GM19455 (cell line): Measurements from ENCODE around the gene KRT34.
"Not testable (repeated sequence)": the region's sequence is repeated elsewhere in the genome, so short reads cannot be mapped to it uniquely, and the experiment has no call there.

ENCODE experiments used
- ATAC-seq: cut with Tn5 transposase; IDR thresholded peaks from one replicate; pipeline ENCODE4 v1.9.1; 2021; ENCODE audit not compliant: unreplicated experiment

Gene KRT34

DNA sequence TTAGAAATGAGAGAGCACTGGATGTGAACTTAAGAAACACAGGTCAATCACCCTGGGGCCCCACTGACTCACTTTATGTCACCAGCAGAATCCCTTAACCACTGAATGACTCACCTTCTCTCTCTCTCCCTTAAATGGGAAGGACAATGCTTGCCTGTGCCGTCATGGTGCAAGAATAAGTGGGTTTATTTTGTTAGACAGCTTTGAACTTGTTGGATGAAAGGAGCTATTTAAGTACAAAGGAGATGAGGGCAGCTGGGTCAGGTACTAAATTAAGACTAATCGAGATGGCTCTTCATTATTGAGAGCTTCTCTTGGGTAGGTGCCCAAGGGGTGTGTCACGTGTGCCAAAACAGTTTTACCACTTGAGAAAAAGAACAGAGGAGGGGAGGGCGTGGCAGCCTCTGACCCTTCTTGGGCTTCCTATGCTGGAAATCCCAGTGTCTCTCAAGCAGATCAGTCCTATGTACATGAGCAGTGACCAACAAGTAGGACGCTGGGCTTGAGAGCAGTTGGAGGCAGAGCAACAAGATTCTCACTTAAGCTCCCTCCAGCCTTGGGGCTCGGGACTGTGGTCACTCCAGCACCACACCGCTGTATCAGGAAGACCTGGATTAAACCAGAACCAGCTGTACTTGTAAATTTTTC is 22.0 kb upstream of the KRT34 start:
- no peak for ATAC-seq

DNA sequence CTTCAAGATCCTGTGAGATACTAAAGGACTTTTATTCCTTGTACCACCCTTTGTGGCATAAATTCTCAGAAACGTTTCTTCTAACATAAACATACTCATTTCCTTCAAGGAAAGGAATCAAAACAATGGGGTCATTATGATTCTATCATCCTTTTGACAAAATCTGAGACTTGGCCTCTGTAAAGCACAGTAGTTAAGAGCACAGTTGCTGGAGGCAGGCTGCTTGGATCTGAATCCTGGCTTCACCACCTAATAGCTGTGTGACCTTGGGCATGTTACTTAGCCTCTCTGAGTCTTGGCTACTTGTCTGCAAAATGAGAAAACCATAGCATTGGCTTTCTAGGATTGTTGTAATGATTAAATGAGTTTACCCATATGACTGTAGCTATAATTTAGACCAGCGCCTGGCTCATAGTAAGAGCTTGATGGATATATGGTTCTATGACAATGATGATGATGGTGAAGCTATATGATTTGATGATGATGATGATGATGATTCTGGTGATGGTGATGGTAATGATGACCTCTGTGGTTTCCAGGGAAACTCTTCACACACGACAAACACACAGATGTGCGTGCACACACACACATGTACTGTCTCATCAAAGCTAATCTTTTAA is 21.4 kb upstream of the KRT34 start:
- no peak for ATAC-seq

DNA sequence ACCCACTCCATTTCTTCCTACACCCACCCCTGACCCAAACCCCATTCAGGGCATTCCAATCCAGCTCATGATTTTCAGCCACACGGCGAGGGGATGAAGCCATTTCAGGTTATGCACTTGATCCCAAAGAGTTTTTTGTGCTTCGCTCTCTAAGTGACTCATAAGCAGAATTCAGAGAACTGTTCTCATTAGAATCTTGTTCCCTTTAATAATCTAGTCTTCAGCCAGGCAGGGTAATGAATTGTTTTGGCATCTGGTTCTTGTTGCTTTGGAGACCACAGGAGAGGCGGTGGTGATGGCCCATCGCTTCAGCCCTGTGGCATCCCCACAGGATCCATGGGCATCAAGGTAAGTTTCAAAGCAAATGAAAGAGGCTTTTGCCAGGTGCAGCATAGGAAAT is 20.1 kb upstream of the KRT34 start:
- ATAC-seq: no peak

DNA sequence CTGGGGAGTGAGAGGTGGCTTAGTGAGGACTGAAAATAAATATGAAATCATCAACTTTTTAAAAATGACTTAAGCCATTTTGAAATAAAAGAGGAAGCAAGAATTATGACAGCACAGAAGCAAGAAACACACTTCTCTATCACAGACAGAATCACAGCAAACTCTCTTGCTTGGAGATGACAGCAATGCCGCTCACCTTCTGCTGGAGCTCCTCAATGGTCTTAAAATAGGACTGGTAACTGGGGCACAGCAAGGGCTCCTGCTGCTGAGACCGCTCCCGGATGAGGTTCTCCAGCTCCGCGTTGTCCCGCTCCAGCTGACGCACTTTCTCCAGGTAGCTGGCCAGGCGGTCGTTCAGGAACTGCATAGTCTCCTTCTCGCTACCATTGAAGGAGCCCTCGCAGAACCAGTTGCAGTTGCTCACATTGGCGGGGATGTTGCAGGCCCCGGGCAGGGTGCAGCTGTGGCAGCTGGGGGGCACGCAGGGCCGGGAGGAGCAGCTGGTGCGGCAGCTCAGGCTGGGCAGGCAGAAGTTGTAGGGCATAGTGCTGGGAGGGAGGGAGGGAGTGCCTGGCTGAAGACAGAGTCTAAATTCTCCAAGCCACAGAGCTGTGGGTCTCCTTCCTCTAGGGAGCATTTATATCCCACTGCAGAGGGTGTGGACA is 15.0 kb upstream of the KRT34 start, which contains the start of gene KRT31:
KRT31 (minus strand) TSS at position 613 of the 665 bp plus-strand sequence; CDS start at position 544, 69 bp downstream.
- no peak for ATAC-seq

DNA sequence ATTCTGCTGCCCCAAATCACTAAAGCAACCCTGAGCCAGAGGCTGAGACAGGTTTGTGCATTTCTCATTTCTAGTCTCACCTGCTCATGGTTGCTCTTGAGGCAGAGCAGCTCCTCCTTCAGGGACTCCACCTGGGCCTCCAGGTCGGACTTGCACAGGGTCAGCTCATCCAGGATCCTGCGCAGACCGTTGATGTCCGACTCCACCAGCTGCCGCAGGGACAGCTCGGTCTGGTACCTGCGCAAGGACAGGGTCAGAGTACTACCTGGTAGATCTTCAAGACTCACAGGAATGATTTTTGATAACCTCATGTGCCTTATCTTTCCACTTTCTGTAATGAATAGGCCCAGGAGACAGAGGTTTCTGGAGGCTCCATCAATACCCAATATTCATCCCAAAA is 14.2 kb upstream of the KRT34 start:
- no peak for ATAC-seq

DNA sequence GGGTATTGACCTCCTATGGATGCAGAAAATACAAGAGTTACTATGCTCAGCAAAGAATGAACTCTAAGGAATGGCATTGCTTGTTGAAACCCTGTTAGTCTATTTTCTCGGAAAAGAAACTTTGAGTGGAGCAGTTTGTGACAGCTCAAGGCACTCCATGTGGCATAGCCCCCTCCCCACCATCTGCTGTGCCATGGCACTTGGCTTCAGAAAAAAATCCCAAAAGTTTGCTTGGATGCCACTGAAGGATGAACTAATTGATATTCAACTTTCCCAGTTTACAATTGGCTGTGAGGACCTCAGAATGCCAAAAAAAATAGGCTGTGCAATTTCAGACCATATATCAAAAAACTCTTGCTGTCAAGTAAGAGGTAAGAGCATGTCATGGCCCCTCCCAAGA is 13.5 kb upstream of the KRT34 start:
- no peak for ATAC-seq

DNA sequence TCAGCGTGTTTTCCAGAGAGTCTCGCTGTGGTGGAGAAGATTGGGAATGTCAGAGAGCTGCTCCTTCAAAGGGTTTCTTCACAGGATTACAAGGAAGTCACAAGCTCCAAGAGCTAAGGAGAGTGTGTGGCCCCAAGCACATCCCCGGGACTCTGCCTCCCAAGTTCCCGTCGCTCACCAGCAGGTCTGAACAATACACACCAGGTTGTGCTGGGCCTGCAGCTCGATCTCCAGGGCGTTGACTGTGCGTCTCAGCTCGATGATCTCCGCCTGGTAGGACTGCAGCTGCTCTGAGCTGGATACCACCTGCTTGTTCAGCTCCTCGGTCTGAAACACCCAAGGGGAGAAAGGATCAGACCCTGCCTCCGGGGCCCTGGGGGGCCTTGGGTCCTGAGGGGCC is 12.9 kb upstream of the KRT34 start:
- ATAC-seq: not testable (repeated sequence)

DNA sequence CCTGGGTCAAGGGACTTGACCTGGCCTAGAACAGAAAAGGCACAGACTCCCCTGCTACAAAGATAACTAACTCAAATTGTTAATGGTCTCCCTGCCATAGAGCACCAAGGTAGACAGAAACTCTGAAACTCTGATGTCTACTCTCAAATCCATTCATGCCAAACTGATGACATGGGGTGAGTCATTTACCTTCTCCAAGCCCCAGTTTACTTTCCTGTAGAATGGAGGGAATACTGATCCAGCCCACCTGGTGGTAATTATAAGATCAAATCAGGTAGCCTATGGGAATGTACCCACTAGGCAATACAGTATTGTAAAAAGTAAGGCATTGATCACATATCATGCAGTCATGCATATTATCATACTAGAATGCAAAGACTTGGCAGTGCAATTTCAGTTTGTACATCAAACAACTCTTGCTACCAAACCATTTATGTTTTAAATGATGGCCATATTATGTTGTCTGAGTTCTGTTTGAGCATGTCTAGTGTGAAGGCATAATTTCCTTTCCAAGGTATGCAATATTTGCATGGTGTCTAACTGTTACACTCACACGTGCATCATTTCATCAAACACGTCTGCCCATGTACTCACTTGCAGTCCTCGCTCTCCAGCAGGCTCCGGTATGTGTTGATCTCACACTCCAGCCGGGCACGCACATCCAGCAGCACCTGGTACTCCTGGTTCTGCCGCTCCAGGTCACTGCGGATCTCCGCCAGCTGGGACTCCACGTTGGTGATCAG is 12.3 kb upstream of the KRT34 start:
- ATAC-seq: no peak

DNA sequence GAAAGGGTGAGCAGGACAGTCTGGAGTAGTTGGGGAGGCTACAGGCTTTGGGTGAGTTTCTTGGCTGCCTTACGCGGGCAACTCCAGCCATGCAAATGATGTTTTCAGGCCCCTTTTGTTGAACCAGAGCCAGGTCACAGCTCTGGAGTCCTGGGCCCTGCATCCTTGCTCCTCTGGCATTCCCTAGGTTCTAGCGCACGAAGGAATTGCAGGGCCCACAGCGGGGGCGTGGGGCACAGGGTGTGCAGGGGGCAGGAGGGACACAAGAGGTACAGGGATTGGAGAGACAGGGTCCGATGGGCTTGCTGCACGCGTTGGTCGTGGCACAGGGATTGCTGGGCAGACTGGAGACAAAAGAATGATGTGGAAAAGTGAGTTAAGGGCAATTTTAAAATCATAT is 11.7 kb upstream of the KRT34 start:
- no peak for ATAC-seq

DNA sequence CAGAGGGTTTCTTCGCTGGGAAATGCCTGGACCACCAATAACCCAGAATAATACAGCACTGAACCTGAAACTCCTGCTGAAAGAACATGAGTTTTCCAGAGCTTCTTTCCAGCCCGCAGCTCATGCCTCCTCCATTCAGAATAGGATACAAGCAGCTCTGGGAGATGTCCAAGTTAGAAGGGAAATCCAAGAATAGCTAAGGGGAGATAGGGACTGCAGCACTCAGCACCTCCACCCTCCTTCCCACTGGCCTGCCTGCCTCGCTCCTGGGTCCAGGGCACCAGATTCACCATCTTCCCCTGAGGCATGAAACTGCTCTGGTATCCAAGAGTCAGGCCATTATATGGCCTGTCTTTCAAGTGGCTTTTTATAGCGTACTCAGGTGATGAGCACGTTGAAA is 11.2 kb upstream of the KRT34 start:
- no peak for ATAC-seq

DNA sequence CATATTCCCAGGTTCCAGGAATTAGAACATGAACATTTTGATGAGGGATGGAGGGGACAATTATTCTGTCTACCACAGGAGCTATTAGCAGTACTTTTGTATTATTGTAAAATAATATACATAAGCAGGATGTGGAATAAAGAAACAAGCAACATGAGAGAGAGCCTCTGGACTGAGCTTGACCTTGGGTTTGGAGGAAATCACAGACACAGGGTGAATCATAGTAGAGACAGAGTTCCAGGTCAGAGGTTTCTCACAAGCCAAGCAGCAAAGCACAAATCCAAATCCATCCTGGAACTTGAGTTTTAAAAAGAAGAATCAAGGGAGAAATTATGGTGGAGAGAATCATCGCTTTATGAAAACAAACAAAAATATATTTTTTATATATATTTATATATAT is 10.2 kb upstream of the KRT34 start:
- ATAC-seq: no peak

DNA sequence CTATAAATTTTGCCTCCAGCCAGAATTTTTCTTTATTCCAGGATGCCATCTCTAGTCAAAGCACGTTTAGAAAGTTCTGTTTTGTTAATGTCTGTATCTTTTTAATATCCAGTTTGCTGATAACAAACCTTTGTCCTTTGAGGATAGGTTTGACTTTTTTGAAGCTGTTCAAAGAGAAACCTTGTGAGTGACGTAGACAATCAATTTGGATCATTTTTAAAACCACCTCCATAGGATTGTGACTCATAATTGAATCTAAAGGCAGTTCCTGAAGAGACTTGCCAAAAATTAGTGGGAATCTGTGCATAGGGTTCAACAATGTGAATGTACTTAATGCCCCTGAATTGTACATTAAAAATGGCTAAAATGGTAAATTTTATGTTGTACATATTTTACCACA is 9.4 kb upstream of the KRT34 start:
- ATAC-seq: no peak

DNA sequence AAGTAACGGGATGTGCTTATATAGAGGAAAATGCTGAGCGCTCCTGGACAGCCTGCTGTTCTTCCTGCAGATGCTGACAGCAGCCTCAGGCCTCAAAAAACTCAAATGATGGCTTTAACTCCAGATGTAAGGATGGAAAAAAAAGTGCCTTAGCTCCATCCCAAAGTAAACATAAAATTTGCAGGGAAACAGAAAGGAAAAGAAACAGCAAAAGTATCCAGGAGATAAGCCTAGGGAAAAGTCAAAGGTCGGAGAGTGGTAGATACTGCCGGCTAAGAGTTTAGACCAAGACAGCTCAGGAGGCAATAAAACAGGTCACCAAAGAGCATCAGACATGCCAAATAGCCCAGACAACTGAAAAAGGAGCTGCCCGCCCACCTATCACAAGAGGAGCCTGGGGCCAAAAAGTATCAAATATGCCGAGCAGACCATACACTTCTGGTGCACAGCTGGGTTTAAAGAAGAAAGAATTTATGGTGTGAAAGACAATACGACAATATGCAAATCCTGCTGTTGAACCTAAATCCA is 8.4 kb upstream of the KRT34 start:
- ATAC-seq: no peak

DNA sequence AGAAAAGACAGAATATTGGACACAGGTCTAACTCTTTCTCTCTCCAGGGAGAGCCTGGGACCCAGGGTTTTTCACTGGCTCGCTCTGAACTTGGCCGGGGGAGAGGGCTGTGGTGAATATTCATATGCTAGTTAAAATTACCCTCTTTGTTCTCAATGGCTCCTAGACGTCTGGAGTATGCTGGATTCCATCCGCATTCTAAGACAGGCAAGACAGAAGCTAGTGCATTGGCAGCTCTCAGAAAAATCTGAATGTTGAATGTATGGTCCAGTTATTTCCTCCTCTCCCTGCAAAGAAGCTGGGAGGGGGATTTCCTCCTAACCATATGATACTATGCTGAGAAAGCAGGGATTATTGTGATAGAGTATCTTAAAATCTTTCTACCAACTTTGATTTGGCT is 5.6 kb upstream of the KRT34 start:
- no peak for ATAC-seq

DNA sequence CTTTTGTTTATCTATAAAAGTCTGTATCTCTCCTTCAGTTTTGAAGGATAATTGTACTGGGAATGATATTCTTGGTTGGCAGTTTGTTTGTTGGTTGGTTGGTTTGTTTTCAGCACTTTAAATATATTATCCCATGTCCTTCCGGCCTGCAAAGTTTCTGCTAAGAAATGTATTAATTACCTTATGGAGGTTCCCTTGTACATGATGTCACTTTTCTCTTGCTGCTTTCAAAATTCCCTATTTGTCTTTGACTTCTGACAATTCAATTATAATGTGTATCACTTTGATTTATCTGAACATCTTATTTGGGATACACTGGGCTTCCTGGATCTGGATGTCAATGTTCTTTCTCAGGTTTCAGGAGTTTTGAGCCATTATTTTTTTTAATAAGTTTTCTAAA is 4.1 kb upstream of the KRT34 start:
- no peak for ATAC-seq

DNA sequence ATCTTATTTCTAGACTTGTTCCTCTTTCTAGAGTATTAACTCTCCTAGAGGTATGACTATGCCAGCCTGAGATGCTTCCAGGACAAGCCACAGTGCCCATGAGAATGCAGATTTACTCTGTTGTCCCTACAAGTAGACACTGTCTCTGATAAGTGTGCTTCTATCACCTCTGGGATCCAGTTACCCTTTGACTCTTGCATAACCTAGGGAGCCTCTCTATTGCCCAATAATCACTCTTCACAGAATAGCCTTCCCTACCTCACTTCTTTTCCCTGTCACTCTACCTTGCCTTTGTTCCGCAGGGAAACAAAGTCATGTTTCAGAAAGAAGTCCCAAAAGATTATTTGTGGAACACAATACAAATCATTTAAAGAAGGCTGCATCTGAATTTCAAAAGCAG is 1.6 kb upstream of the KRT34 start:
- ATAC-seq: no peak

DNA sequence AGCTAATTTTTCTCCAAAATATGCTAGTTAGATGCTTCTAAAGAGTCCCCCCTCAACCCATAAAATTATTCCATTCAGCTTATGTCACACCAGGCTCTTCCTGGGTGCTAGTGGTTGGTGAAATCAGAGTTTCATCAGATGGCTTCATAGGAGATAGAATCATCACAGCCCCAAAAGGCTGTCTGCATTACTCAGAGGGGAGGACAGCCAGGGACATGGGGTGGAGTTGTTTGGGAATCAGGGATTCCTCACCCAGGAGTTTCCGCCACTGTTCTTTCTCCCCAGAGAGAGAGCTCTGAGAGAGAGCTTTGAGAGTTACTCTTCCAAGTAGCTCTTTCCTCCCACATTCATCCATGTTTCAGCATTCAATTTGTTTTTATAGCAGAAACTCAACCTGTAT is 288 bp upstream of the KRT34 start:
- ATAC-seq: no peak

DNA sequence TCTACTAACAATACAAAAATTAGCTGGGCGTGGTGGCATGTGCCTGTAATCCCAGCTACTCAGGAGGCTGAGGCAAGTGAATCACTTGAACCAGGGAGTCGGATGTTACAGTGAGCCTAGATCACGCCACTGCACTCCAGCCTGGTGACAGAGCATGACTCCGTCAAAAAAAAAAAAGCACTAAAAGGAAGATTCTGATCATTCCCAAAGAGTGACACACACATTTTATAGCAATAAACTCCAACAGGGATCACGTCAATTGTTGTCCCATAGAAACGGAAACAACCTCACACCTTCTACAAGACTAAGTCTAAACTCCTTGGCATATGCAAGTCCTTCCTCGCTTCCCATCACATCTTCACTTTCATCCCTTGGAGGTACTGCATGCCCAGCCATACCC is 2.0 kb downstream of the KRT34 start:
- ATAC-seq: not testable (repeated sequence)

DNA sequence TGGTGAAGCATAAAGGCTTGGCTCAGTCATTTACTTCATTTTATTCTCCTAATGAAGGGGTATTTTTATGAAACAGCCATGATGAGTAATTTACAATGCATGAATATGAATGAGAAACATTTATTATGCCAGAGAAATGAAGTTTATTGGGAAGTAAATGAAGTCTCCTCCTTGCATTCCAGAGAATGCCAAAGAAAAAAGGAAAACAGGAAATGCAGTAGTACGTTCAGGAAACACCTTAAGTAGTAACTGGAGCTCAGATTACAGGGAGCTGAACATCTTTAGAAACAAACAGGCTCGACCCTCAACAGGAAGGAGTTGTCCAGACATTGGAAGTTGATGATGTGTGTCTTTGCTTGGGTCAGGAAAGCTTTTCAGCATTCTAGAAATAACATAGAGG is 4.6 kb downstream of the KRT34 start:
- ATAC-seq: no peak

DNA sequence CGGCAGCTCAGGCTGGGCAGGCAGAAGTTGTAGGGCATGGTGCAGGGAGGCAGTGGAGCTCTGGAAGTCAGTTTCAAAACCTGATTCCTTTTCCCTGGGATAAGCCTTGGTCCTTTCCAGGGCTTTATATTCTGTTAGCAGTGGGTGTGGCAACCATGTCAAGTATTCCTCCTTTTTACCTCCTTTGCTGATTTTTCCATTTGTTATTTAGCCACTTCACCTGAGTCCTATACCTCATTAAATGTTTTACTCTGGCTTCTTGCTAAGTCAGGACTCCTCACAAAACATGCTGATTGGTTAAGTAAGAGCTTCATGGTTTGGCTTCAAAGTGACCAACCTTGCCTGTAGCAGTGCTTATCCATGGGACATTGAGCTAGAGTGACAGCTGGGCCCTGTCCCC is 12.4 kb downstream of the KRT34 start, which contains the start of gene KRT33B:
KRT33B (minus strand) TSS at position 101 of the 400 bp plus-strand sequence; CDS start at position 38, 63 bp downstream.
- ATAC-seq: no peak

DNA sequence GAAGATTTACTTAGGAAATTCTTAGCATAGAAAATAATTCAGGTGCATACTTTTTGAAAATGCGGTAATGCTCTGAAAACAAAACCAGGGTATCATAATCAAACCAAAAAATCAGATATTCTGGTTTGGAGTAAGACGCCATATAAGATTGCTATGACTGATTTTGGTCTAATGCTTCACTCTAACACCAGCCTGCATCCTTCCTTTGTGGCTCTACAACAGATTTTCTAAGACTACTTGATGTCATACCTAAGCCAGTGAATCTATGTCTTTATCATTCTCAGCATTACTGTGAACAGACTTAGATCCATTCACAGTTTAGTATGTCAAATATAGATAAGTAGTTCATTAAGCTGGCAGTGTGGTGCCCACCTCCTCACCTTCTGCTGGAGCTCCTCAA is 13.1 kb downstream of the KRT34 start:
- no peak for ATAC-seq
